Neural cell (in vitro differentiated cells): ENCODE results near the gene IQCN.

ENCODE experiments used
- EP300 ChIP-seq: fragments of 450-650 bp; conservative IDR thresholded peaks from 2 replicates; pipeline ENCODE4 v1.6.1; 2014; ENCODE audit warnings: antibody characterized with exemption, mild to moderate bottlenecking, moderate library complexity; ENCODE audit not compliant: poor library complexity, severe bottlenecking
- EZH2 ChIP-seq: fragments of 200-600, 300-800 bp; shearing (Covaris generic), sonication (generic); IDR thresholded peaks from 2 replicates; pipeline ENCODE4 v1.6.1; 2014; ENCODE audit warnings: antibody characterized with exemption, low read length, borderline replicate concordance, mild to moderate bottlenecking; ENCODE audit not compliant: insufficient read depth, poor library complexity, severe bottlenecking
- MXI1 ChIP-seq: fragments of 450-650 bp; conservative IDR thresholded peaks from 2 replicates; pipeline ENCODE4 v1.6.1; 2014; ENCODE audit warnings: antibody characterized with exemption, mild to moderate bottlenecking; ENCODE audit not compliant: poor library complexity, severe bottlenecking
- POLR2AphosphoS5 ChIP-seq: IDR thresholded peaks from 2 replicates; pipeline ENCODE4 v1.6.1; 2012
- SMC3 ChIP-seq: fragments of 450-650 bp; conservative IDR thresholded peaks from 2 replicates; pipeline ENCODE4 v1.6.1; 2014; ENCODE audit warnings: antibody characterized with exemption, mild to moderate bottlenecking, moderate library complexity; ENCODE audit not compliant: poor library complexity
- TAF1 ChIP-seq: IDR thresholded peaks from 2 replicates; pipeline ENCODE4 v1.6.1; 2012; ENCODE audit warnings: low read depth
- TF ChIP-seq, protein P1 (sequence below): IDR thresholded peaks from 2 replicates; pipeline ENCODE4 v1.6.1; 2012; ENCODE audit warnings: borderline replicate concordance
- TF ChIP-seq, protein P2 (sequence below): fragments of 450-650 bp; IDR thresholded peaks from 2 replicates; pipeline ENCODE4 v1.5.1; 2014; ENCODE audit warnings: antibody characterized with exemption, mild to moderate bottlenecking, moderate library complexity; ENCODE audit not compliant: poor library complexity, severe bottlenecking

DNA sequence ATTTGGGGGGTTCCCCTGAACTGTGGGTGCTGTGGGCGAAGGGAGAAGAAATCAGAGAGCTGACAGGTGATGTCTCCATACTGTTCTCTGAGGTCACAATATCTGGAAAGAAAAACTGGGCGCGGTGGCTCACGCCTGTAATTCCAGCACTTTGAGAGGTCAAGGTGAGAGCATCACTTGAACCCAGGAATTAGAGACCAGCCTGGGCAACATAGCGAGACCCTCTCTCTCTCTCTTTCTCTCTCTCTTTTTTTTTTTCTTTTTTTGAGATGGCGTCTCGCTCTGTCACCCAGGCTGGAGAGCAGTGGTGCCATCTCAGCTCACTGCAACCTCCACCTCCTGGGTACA is 21.9 kb downstream of the IQCN start:
- TF ChIP-seq MXI1: no peak
- TF ChIP-seq, protein P1, sequence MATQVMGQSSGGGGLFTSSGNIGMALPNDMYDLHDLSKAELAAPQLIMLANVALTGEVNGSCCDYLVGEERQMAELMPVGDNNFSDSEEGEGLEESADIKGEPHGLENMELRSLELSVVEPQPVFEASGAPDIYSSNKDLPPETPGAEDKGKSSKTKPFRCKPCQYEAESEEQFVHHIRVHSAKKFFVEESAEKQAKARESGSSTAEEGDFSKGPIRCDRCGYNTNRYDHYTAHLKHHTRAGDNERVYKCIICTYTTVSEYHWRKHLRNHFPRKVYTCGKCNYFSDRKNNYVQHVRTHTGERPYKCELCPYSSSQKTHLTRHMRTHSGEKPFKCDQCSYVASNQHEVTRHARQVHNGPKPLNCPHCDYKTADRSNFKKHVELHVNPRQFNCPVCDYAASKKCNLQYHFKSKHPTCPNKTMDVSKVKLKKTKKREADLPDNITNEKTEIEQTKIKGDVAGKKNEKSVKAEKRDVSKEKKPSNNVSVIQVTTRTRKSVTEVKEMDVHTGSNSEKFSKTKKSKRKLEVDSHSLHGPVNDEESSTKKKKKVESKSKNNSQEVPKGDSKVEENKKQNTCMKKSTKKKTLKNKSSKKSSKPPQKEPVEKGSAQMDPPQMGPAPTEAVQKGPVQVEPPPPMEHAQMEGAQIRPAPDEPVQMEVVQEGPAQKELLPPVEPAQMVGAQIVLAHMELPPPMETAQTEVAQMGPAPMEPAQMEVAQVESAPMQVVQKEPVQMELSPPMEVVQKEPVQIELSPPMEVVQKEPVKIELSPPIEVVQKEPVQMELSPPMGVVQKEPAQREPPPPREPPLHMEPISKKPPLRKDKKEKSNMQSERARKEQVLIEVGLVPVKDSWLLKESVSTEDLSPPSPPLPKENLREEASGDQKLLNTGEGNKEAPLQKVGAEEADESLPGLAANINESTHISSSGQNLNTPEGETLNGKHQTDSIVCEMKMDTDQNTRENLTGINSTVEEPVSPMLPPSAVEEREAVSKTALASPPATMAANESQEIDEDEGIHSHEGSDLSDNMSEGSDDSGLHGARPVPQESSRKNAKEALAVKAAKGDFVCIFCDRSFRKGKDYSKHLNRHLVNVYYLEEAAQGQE: no peak
- TF ChIP-seq, protein P2, sequence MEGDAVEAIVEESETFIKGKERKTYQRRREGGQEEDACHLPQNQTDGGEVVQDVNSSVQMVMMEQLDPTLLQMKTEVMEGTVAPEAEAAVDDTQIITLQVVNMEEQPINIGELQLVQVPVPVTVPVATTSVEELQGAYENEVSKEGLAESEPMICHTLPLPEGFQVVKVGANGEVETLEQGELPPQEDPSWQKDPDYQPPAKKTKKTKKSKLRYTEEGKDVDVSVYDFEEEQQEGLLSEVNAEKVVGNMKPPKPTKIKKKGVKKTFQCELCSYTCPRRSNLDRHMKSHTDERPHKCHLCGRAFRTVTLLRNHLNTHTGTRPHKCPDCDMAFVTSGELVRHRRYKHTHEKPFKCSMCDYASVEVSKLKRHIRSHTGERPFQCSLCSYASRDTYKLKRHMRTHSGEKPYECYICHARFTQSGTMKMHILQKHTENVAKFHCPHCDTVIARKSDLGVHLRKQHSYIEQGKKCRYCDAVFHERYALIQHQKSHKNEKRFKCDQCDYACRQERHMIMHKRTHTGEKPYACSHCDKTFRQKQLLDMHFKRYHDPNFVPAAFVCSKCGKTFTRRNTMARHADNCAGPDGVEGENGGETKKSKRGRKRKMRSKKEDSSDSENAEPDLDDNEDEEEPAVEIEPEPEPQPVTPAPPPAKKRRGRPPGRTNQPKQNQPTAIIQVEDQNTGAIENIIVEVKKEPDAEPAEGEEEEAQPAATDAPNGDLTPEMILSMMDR: no peak
- no peak for TF ChIP-seq EZH2
- no peak for TF ChIP-seq EP300
- no peak for TF ChIP-seq SMC3
- no peak for TF ChIP-seq POLR2AphosphoS5
- TF ChIP-seq TAF1: no peak
